GM19025 (cell line): Measurements from ENCODE around the gene CLSTN1.
"Not testable (repeated sequence)": the region's sequence is repeated elsewhere in the genome, so short reads cannot be mapped to it uniquely, and the experiment has no call there.

Experiments used
- ATAC-seq: cut with Tn5 transposase; IDR thresholded peaks from one replicate; pipeline ENCODE4 v1.9.1; 2021; ENCODE audit warnings: mild to moderate bottlenecking, low read depth, moderate library complexity; ENCODE audit not compliant: unreplicated experiment

CLSTN1 gene

GRCh38 chr1:9719978-9720722 lies 103.6 kb downstream of the CLSTN1 start:
- no peak for ATAC-seq

- ATAC-seq, result no peak
Observed at GRCh38 chr1:9718006-9718680, 105.6 kb downstream of the CLSTN1 start.

GRCh38 chr1:9717193-9718005 lies 106.4 kb downstream of the CLSTN1 start:
- ATAC-seq, result no peak

GRCh38 chr1:9716404-9717192 lies 107.2 kb downstream of the CLSTN1 start:
- no peak for ATAC-seq

GRCh38 chr1:9715536-9716226 lies 108.1 kb downstream of the CLSTN1 start:
- no peak for ATAC-seq

GRCh38 chr1:9714257-9714718 lies 109.5 kb downstream of the CLSTN1 start:
- no peak for ATAC-seq

- not testable (repeated sequence) for ATAC-seq
Observed at GRCh38 chr1:9712767-9713166, 111.0 kb downstream of the CLSTN1 start.

GRCh38 chr1:9711466-9712020 lies 112.2 kb downstream of the CLSTN1 start:
- no peak for ATAC-seq

GRCh38 chr1:9710037-9710436 lies 113.7 kb downstream of the CLSTN1 start:
- no peak for ATAC-seq

- no peak for ATAC-seq
Observed at GRCh38 chr1:9706178-9706577, 117.6 kb downstream of the CLSTN1 start.

GRCh38 chr1:9705337-9706093 lies 118.2 kb downstream of the CLSTN1 start:
- ATAC-seq, result no peak

- ATAC-seq, result no peak
Observed at GRCh38 chr1:9703681-9704080, 120.1 kb downstream of the CLSTN1 start.

GRCh38 chr1:9703165-9703509 lies 120.6 kb downstream of the CLSTN1 start:
- no peak for ATAC-seq

GRCh38 chr1:9701665-9702064 lies 122.1 kb downstream of the CLSTN1 start:
- no peak for ATAC-seq

- no peak for ATAC-seq
Observed at GRCh38 chr1:9700340-9700739, 123.4 kb downstream of the CLSTN1 start.

GRCh38 chr1:9699361-9699760 lies 124.4 kb downstream of the CLSTN1 start:
- ATAC-seq, result no peak

- no peak for ATAC-seq
Observed at GRCh38 chr1:9696793-9697192, 127.0 kb downstream of the CLSTN1 start.

- no peak for ATAC-seq
Observed at GRCh38 chr1:9691691-9692090, 132.1 kb downstream of the CLSTN1 start.

- ATAC-seq, result no peak
Observed at GRCh38 chr1:9691108-9691445, 132.7 kb downstream of the CLSTN1 start.
